ENCODE results near the gene TMEM37. TPM values are rescaled to one million over a fixed set of nuclear protein-coding genes. Genes with fewer than 3 reads are reported as not detected.
A peak's percentile ranks its signal among the peaks of the same experiment; 100 is the strongest.

TMEM37 gene
- total RNA-seq, 4 donors from 2014 or later: 1.6 to 10.0 (median 7.7) TPM

- TF ChIP-seq EP300 (IDR thresholded peaks at IDR 0.05) (no peak), POLR2AphosphoS5 (IDR thresholded peaks at IDR 0.05) (no peak), CTCF (IDR thresholded peaks at IDR 0.05) (no peak)
- Histone ChIP-seq H3K9me3 (no peaks in the 10 kb centered on the region), H3K4me3 (no peak overlapping the region), H3K27me3 (no peaks in the 10 kb centered on the region), H3K36me3 (no peaks in the 10 kb centered on the region), H3K27ac (no peak overlapping the region), H3K4me1 (peaks cover 7% of the 10 kb centered on the region)
- DNase-seq (ENCODE audit: low spot score in 2 of 2): no peak
- 97% methylated on average over 8 of the region's 8 CpGs for WGBS
Observed at GRCh38 chr2:119472749-119473148, 41.1 kb downstream of the TMEM37 start.

GRCh38 chr2:119473621-119474370 lies 42.1 kb downstream of the TMEM37 start:
- no peak for TF ChIP-seq CTCF (IDR thresholded peaks at IDR 0.05)
- no peaks in the 10 kb centered on the region for H3K27me3 ChIP-seq
- WGBS: 90% methylated on average over 14 of the region's 16 CpGs
- H3K9me3 ChIP-seq: no peaks in the 10 kb centered on the region
- H3K36me3 ChIP-seq: no peaks in the 10 kb centered on the region
- H3K4me1 ChIP-seq: peaks cover 7% of the 10 kb centered on the region
- no peak overlapping the region for H3K4me3 ChIP-seq
- DNase-seq (ENCODE audit: low spot score in 2 of 2): peak; percentile 34 to 69
- no peak overlapping the region for H3K27ac ChIP-seq

- peak; percentile 32 to 72 for DNase-seq (ENCODE audit: low spot score in 2 of 2)
- WGBS: 86% methylated on average over 6 of the region's 17 CpGs
- Histone ChIP-seq H3K4me1 (peaks cover 7% of the 10 kb centered on the region), H3K9me3 (no peaks in the 10 kb centered on the region), H3K27ac (no peak overlapping the region), H3K36me3 (no peaks in the 10 kb centered on the region), H3K4me3 (no peak overlapping the region), H3K27me3 (no peaks in the 10 kb centered on the region)
- TF ChIP-seq CTCF (IDR thresholded peaks at IDR 0.05): no peak
- no peak for TF ChIP-seq EP300 (IDR thresholded peaks at IDR 0.05)
- no peak for TF ChIP-seq POLR2A (IDR thresholded peaks at IDR 0.05)
- no peak for TF ChIP-seq POLR2AphosphoS5 (IDR thresholded peaks at IDR 0.05)
Observed at GRCh38 chr2:119474371-119475224, 42.9 kb downstream of the TMEM37 start.

GRCh38 chr2:119475225-119475856 lies 43.7 kb downstream of the TMEM37 start:
- H3K4me3 ChIP-seq: no peak overlapping the region
- H3K4me1 ChIP-seq: peaks cover 7% of the 10 kb centered on the region
- H3K27ac ChIP-seq: no peak overlapping the region
- 78% methylated on average over 9 of the region's 9 CpGs for WGBS
- peak; percentile 54 to 67 for DNase-seq (ENCODE audit: low spot score in 2 of 2)
- H3K27me3 ChIP-seq: no peaks in the 10 kb centered on the region
- no peaks in the 10 kb centered on the region for H3K36me3 ChIP-seq
- TF ChIP-seq POLR2A (IDR thresholded peaks at IDR 0.05) (no peak), EP300 (IDR thresholded peaks at IDR 0.05) (no peak), POLR2AphosphoS5 (IDR thresholded peaks at IDR 0.05) (no peak), CTCF (IDR thresholded peaks at IDR 0.05) (no peak)
- H3K9me3 ChIP-seq: no peaks in the 10 kb centered on the region

- no peak overlapping the region for H3K4me3 ChIP-seq
- no peak for DNase-seq (ENCODE audit: low spot score in 2 of 2)
- H3K27me3 ChIP-seq: no peaks in the 10 kb centered on the region
- H3K9me3 ChIP-seq: no peaks in the 10 kb centered on the region
- TF ChIP-seq POLR2AphosphoS5 (IDR thresholded peaks at IDR 0.05): no peak
- no peak for TF ChIP-seq POLR2A (IDR thresholded peaks at IDR 0.05)
- no peak for TF ChIP-seq EP300 (IDR thresholded peaks at IDR 0.05)
- no peak for TF ChIP-seq CTCF (IDR thresholded peaks at IDR 0.05)
- H3K4me1 ChIP-seq: peaks cover 7% of the 10 kb centered on the region
- H3K36me3 ChIP-seq: no peaks in the 10 kb centered on the region
- no peak overlapping the region for H3K27ac ChIP-seq
- WGBS: 59% methylated on average over 5 of the region's 6 CpGs
Observed at GRCh38 chr2:119475857-119476244, 44.2 kb downstream of the TMEM37 start.
